Measurements from ENCODE around the gene MBD5.

GRCh38 chr2:148102641-148103040 is 81.8 kb downstream of the MBD5 start:
- no peak for TF ChIP-seq EZH2phosphoT487 (IDR thresholded peaks at IDR 0.05; ENCODE audit: borderline replicate concordance, low read depth)
- TF ChIP-seq, protein P1, sequence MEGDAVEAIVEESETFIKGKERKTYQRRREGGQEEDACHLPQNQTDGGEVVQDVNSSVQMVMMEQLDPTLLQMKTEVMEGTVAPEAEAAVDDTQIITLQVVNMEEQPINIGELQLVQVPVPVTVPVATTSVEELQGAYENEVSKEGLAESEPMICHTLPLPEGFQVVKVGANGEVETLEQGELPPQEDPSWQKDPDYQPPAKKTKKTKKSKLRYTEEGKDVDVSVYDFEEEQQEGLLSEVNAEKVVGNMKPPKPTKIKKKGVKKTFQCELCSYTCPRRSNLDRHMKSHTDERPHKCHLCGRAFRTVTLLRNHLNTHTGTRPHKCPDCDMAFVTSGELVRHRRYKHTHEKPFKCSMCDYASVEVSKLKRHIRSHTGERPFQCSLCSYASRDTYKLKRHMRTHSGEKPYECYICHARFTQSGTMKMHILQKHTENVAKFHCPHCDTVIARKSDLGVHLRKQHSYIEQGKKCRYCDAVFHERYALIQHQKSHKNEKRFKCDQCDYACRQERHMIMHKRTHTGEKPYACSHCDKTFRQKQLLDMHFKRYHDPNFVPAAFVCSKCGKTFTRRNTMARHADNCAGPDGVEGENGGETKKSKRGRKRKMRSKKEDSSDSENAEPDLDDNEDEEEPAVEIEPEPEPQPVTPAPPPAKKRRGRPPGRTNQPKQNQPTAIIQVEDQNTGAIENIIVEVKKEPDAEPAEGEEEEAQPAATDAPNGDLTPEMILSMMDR (IDR thresholded peaks at IDR 0.05), result no peak
- TF ChIP-seq RFX5 (IDR thresholded peaks at IDR 0.05; ENCODE audit: low read length), result no peak
- TF ChIP-seq CHD2 (IDR thresholded peaks at IDR 0.05; ENCODE audit: low read length, partially characterized antibody), result no peak
- TF ChIP-seq YY1 (IDR thresholded peaks at IDR 0.05; ENCODE audit: low read depth), result no peak
- no peak for TF ChIP-seq NFIC (IDR thresholded peaks at IDR 0.05; ENCODE audit: borderline replicate concordance)
- TF ChIP-seq EP300 (IDR thresholded peaks at IDR 0.05; ENCODE audit: borderline replicate concordance in 1 of 2, low read depth in 1 of 2, low read length in 1 of 2), result no peak
- TF ChIP-seq, protein P2, sequence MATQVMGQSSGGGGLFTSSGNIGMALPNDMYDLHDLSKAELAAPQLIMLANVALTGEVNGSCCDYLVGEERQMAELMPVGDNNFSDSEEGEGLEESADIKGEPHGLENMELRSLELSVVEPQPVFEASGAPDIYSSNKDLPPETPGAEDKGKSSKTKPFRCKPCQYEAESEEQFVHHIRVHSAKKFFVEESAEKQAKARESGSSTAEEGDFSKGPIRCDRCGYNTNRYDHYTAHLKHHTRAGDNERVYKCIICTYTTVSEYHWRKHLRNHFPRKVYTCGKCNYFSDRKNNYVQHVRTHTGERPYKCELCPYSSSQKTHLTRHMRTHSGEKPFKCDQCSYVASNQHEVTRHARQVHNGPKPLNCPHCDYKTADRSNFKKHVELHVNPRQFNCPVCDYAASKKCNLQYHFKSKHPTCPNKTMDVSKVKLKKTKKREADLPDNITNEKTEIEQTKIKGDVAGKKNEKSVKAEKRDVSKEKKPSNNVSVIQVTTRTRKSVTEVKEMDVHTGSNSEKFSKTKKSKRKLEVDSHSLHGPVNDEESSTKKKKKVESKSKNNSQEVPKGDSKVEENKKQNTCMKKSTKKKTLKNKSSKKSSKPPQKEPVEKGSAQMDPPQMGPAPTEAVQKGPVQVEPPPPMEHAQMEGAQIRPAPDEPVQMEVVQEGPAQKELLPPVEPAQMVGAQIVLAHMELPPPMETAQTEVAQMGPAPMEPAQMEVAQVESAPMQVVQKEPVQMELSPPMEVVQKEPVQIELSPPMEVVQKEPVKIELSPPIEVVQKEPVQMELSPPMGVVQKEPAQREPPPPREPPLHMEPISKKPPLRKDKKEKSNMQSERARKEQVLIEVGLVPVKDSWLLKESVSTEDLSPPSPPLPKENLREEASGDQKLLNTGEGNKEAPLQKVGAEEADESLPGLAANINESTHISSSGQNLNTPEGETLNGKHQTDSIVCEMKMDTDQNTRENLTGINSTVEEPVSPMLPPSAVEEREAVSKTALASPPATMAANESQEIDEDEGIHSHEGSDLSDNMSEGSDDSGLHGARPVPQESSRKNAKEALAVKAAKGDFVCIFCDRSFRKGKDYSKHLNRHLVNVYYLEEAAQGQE (IDR thresholded peaks at IDR 0.05; ENCODE audit: low read depth, low read length), result no peak
- no peak for TF ChIP-seq SIN3A (IDR thresholded peaks at IDR 0.05; ENCODE audit: borderline replicate concordance, low read depth, low read length)
- TF ChIP-seq FOSL2 (IDR thresholded peaks at IDR 0.05; ENCODE audit: borderline replicate concordance, low read depth), result no peak

All from SK-N-SH (cell line).